ENCODE data around the gene TMEM132D.

The TMEM132D gene

GRCh38 chr12:129815846-129816245 is 88.0 kb downstream of the TMEM132D start:
- TF ChIP-seq, protein P1, sequence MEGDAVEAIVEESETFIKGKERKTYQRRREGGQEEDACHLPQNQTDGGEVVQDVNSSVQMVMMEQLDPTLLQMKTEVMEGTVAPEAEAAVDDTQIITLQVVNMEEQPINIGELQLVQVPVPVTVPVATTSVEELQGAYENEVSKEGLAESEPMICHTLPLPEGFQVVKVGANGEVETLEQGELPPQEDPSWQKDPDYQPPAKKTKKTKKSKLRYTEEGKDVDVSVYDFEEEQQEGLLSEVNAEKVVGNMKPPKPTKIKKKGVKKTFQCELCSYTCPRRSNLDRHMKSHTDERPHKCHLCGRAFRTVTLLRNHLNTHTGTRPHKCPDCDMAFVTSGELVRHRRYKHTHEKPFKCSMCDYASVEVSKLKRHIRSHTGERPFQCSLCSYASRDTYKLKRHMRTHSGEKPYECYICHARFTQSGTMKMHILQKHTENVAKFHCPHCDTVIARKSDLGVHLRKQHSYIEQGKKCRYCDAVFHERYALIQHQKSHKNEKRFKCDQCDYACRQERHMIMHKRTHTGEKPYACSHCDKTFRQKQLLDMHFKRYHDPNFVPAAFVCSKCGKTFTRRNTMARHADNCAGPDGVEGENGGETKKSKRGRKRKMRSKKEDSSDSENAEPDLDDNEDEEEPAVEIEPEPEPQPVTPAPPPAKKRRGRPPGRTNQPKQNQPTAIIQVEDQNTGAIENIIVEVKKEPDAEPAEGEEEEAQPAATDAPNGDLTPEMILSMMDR (IDR thresholded peaks at IDR 0.05; ENCODE audit: low read depth, low read length), result no peak
- TF ChIP-seq MYC (IDR thresholded peaks at IDR 0.05; ENCODE audit: low read depth, low read length) (no peak), POLR2A (IDR thresholded peaks at IDR 0.05; ENCODE audit: extremely low read depth, insufficient read length) (no peak)
- DNase-seq (ENCODE audit: low read depth), result no peak
- H3K4me3 ChIP-seq (ENCODE audit: low read depth, low read length), result no peak overlapping the region

DNA sequence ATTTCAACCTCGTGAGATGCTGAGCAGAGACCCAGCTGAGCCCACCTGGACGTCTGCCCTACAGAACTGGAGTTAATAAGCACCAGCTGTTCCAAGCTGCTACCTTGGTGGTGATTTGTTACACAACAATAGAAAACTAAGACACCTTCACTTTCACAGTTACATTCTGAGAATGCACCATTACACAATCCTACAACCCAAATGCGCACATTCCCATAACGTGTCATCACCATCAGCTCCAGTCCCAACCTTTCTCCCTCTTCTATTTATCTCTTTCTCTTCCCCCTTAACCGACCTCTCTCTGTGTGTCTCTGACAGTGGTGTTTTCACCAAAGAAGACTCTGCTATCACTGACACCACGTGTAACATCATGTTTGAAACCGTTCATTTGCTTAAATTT is 91.9 kb downstream of the TMEM132D start:
- DNase-seq (ENCODE audit: low read depth), result no peak
- H3K4me3 ChIP-seq (ENCODE audit: low read depth, low read length), result no peak overlapping the region
- TF ChIP-seq POLR2A (IDR thresholded peaks at IDR 0.05; ENCODE audit: extremely low read depth, insufficient read length) (no peak), MYC (IDR thresholded peaks at IDR 0.05; ENCODE audit: low read depth, low read length) (no peak)
- TF ChIP-seq, protein P1 (IDR thresholded peaks at IDR 0.05; ENCODE audit: low read depth, low read length), result no peak
- TF ChIP-seq, protein P2, sequence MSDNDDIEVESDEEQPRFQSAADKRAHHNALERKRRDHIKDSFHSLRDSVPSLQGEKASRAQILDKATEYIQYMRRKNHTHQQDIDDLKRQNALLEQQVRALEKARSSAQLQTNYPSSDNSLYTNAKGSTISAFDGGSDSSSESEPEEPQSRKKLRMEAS (IDR thresholded peaks at IDR 0.05; ENCODE audit: low read depth, low read length), result no peak

DNA sequence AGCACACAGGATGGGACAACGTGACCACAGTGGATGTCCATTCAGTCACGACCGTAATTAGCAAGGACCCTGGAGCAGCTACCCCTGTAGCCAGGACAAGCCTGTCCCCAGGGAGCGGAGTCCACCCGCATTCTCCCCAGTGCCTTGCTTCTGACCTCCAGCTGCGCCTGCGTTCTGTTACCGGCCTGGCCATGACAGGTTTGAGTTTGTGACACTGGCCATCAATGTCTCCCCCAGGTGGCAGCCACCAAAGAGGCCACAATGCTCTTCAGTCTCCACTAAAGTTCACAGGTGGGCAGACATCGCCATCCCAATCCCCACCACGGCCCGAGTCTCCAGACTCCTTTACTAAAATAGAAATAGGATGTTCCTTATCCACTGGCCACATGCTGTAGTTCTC is 96.7 kb downstream of the TMEM132D start:
- TF ChIP-seq, protein P2 (IDR thresholded peaks at IDR 0.05; ENCODE audit: low read depth, low read length), result no peak
- no peak for TF ChIP-seq POLR2A (IDR thresholded peaks at IDR 0.05; ENCODE audit: extremely low read depth, insufficient read length)
- TF ChIP-seq MYC (IDR thresholded peaks at IDR 0.05; ENCODE audit: low read depth, low read length), result no peak
- TF ChIP-seq, protein P1 (IDR thresholded peaks at IDR 0.05; ENCODE audit: low read depth, low read length), result no peak
- H3K4me3 ChIP-seq (ENCODE audit: low read depth, low read length), result no peak overlapping the region
- DNase-seq (ENCODE audit: low read depth), result no peak

GRCh38 chr12:129791396-129791795 is 112.4 kb downstream of the TMEM132D start:
- no peak for DNase-seq (ENCODE audit: low read depth)
- no peak overlapping the region for H3K4me3 ChIP-seq (ENCODE audit: low read depth, low read length)
- TF ChIP-seq MYC (IDR thresholded peaks at IDR 0.05; ENCODE audit: low read depth, low read length), result no peak
- TF ChIP-seq POLR2A (IDR thresholded peaks at IDR 0.05; ENCODE audit: extremely low read depth, insufficient read length), result no peak
- TF ChIP-seq, protein P1 (IDR thresholded peaks at IDR 0.05; ENCODE audit: low read depth, low read length), result no peak
- TF ChIP-seq, protein P2 (IDR thresholded peaks at IDR 0.05; ENCODE audit: low read depth, low read length), result no peak

DNA sequence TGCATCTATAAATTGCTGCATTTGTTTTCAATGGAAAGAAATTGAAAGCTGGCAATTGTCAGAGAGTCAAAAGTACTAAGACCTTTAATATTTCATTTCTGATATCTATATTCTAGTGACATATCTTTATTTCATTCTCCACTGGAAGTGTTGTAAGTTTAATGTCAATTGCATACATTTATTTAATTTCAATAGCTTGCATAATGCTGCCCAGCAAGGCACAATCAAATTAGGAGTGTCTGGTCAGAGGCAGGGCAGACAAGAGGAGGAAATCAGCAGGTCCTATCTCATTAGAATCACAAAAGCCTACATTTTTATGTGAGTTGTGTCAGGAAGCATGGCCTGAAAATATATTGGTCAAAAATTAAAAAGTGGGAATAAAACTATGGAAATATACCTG is 112.9 kb downstream of the TMEM132D start:
- no peak overlapping the region for H3K4me3 ChIP-seq (ENCODE audit: low read depth, low read length)
- DNase-seq (ENCODE audit: low read depth), result no peak
- TF ChIP-seq, protein P2 (IDR thresholded peaks at IDR 0.05; ENCODE audit: low read depth, low read length), result no peak
- TF ChIP-seq POLR2A (IDR thresholded peaks at IDR 0.05; ENCODE audit: extremely low read depth, insufficient read length) (no peak), MYC (IDR thresholded peaks at IDR 0.05; ENCODE audit: low read depth, low read length) (no peak)
- TF ChIP-seq, protein P1 (IDR thresholded peaks at IDR 0.05; ENCODE audit: low read depth, low read length), result no peak

DNA sequence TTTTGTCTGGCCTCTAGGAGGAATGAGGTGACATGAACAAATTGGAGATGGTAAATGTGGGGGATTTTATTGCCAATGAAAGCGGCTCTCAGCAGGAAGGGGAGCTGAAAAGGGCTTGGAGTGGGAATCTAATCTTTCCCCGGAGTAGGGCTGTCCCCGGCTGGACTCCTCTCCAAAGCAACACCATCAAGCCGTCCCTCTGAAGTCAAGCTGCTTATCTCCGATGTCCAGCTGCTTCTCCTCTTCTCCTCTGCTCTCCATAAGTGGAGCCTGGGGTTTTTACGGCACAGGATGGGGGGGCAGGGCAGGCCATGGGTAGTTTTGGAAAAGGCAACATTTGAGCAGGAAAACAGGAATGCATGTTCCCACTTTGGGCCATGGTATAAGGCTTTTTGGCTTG is 113.5 kb downstream of the TMEM132D start:
- no peak for DNase-seq (ENCODE audit: low read depth)
- TF ChIP-seq POLR2A (IDR thresholded peaks at IDR 0.05; ENCODE audit: extremely low read depth, insufficient read length) (no peak), MYC (IDR thresholded peaks at IDR 0.05; ENCODE audit: low read depth, low read length) (no peak)
- TF ChIP-seq, protein P1 (IDR thresholded peaks at IDR 0.05; ENCODE audit: low read depth, low read length), result no peak
- TF ChIP-seq, protein P2 (IDR thresholded peaks at IDR 0.05; ENCODE audit: low read depth, low read length), result no peak
- H3K4me3 ChIP-seq (ENCODE audit: low read depth, low read length), result no peak overlapping the region
